ENCODE data around the gene HAPLN2.

The HAPLN2 gene

DNA sequence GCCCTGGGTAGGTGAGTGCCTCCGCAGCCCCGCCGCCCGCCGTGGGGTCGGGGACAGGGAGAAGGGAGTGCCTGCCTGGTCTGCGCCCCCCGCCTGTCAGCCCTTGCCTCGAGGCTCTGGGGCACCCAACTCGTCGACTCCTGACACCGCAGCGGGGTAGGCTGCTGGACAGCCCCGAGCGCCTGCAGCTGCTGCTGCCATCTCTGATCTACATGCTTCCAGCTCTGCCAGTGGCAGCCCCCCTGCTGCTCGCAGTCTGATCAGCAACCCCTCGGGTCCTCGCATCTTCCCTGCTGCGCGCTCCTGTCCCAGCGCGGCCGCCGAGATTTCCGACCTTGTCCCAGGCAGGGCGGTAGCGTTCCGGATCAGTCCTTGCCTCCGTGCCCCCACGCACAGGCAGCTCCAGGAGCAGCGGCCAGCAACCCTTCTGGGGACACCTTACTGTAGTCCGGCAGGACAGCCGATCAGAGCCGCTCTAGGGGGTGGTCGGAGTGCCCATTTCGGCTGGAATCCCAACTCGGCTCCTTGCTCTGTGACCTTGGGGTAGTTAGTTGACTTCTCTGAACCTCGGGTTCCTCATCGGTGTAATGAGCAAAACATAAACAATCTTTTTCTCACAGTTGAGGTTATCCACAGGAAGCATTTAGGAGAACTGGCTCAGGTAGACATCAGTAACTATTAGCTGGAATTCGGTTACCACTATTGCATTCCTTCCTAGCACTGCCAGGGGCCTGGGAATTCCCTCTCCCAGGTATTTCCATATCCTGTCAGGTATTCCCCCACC is 23.2 kb downstream of the HAPLN2 start:
- no peak for DNase-seq (ENCODE audit: low read depth)
- H3K4me3 ChIP-seq (ENCODE audit: low read length), result peak overlapping the region; percentile 25
- TF ChIP-seq, protein P1, sequence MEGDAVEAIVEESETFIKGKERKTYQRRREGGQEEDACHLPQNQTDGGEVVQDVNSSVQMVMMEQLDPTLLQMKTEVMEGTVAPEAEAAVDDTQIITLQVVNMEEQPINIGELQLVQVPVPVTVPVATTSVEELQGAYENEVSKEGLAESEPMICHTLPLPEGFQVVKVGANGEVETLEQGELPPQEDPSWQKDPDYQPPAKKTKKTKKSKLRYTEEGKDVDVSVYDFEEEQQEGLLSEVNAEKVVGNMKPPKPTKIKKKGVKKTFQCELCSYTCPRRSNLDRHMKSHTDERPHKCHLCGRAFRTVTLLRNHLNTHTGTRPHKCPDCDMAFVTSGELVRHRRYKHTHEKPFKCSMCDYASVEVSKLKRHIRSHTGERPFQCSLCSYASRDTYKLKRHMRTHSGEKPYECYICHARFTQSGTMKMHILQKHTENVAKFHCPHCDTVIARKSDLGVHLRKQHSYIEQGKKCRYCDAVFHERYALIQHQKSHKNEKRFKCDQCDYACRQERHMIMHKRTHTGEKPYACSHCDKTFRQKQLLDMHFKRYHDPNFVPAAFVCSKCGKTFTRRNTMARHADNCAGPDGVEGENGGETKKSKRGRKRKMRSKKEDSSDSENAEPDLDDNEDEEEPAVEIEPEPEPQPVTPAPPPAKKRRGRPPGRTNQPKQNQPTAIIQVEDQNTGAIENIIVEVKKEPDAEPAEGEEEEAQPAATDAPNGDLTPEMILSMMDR (conservative IDR thresholded peaks at IDR 0.05; ENCODE audit: low read depth, low read length), result no peak

DNA sequence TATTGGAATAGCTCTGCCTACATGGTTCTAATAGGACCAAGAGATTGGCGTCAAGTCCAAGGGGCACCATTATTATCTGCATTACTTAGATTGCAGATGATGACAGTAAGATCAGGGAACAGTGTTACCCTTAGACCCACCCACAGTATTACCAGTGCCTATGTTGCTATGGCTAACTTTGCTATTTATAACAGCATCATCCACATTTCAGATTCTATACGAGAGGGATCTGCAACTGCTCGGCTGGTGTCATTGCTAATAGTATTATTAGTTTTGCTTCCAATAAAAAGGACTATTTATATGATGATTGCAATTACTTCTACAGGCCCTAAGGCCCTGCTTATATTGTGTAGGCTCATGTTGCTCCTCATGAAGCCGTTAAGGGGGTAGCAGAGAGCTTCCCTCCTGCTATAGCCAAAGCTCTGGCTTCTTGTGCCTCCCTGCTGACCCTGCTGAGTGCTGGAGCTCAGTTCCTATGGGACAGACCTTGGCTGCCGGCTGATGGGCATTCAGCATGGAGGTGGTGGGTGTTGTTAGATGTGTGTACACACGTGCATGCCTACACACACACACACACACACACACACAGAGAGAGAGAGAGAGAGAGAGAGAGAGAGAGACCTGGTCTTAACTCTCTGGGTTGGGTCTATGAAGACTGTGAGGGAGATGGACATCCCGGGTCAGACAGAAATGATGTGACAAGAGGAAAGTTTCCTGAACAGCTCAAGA is 24.0 kb downstream of the HAPLN2 start:
- TF ChIP-seq, protein P1 (conservative IDR thresholded peaks at IDR 0.05; ENCODE audit: low read depth, low read length), result no peak
- no peak for DNase-seq (ENCODE audit: low read depth)
- H3K4me3 ChIP-seq (ENCODE audit: low read length), result no peak overlapping the region

DNA sequence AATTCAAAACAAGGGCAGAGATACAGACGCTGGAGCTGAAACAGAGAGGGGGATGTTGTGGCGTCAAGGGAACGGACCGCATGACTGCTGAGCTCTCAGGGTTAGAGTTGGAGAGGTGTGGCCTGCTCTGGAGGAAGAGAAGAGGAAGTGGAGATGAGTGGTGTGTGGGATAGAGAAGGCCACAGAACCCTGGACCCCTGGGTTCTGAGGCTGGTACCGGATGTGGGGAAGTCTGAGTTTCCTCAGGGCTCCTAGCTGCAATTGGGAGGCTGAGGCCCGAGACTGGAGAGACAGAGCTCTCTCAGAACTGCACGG is 24.5 kb downstream of the HAPLN2 start:
- DNase-seq (ENCODE audit: low read depth), result no peak
- TF ChIP-seq, protein P1 (conservative IDR thresholded peaks at IDR 0.05; ENCODE audit: low read depth, low read length), result no peak
- no peak overlapping the region for H3K4me3 ChIP-seq (ENCODE audit: low read length)

DNA sequence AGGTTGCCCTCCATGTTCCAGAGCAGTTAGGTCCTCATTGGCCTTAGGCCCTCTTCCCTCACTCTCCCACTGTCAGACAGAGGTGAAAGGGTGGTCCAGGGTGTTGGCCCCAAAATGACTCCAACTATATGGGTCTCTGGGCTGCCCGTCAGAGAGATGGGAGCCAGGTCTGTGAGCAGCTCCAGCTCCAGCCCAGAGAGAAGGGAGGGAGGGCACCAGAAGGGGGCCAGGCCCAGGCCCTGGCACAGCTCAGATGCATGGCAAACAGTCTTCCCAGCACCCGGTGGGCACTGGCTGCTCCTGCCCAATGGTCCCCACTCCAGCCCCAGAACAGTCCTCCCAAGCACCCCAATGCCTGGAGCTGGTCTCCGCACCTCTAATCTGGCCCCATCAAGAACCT is 24.9 kb downstream of the HAPLN2 start:
- TF ChIP-seq, protein P1 (conservative IDR thresholded peaks at IDR 0.05; ENCODE audit: low read depth, low read length), result no peak
- DNase-seq (ENCODE audit: low read depth), result no peak
- no peak overlapping the region for H3K4me3 ChIP-seq (ENCODE audit: low read length)

DNA sequence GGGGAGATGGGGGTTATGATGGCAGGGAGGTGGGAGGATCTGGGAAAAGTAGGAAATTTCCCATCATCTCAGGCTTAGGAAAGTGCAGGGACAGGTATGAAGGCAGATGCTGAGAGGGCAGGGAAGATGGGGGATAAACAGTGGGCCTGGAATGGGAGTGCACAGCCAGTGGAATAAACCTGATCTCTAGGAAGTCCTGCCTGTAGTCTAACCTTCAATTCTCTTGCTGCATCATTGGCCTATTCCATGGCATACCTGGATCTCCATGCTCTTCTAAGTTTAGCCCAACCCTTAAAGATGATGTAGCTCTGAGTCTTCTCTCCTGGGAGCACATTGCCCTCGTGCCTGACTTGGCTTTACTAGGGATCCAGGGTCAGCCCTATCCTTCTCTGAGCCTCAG is 25.4 kb downstream of the HAPLN2 start:
- DNase-seq (ENCODE audit: low read depth), result no peak
- H3K4me3 ChIP-seq (ENCODE audit: low read length), result no peak overlapping the region
- TF ChIP-seq, protein P1 (conservative IDR thresholded peaks at IDR 0.05; ENCODE audit: low read depth, low read length), result no peak

DNA sequence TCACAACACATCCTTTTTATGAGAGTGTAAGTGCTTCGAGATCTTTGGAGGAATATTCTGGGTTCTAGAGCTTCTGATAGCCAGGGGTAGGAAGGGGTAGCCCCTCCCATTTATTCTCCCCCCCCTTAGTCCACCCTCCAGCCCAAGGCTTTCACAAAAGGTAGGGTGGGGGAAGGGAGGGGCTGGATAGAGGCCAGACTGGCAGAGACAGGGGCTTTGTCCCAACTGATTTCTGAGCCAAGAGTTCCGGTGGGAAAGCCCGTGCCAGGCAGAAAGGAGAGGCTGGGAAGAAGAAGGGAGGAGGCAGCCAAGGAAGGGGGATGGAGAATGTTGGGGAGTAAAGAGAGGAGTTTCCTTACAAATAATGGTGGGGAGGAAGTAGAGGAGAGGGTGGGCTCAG is 25.8 kb downstream of the HAPLN2 start:
- no peak for DNase-seq (ENCODE audit: low read depth)
- TF ChIP-seq, protein P1 (conservative IDR thresholded peaks at IDR 0.05; ENCODE audit: low read depth, low read length), result no peak
- H3K4me3 ChIP-seq (ENCODE audit: low read length), result no peak overlapping the region

DNA sequence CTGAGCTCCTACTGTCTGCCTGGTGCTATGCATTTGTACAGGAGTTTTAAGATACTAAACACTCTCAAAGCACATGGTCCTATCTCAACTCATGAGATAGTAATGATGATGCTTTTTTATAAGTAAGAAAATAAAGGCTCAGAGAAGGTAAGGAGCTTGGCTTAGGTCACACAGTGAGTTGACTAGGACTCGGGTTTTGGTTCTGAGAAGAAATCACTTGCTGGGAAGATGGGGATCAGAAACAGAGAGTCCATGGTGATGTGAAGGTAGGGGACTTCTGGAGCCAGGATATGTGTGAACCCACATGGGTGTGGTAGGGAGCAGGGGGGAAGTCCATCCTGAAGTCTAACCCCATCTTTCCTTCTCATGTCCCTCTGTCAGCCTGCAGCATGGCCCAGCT is 26.5 kb downstream of the HAPLN2 start:
- no peak overlapping the region for H3K4me3 ChIP-seq (ENCODE audit: low read length)
- TF ChIP-seq, protein P1 (conservative IDR thresholded peaks at IDR 0.05; ENCODE audit: low read depth, low read length), result no peak
- DNase-seq (ENCODE audit: low read depth), result no peak
